ENCODE data around the gene CFAP410. TPM values are rescaled to one million over a fixed set of nuclear protein-coding genes. Genes with fewer than 3 reads are reported as not detected.

Gene CFAP410
- total and polyA plus RNA-seq, 2 of the 13 experiments (the other 11 are each of a cell fraction or from before 2014, with no cell fraction given): 8.0 to 20.1 TPM

GRCh38 chr21:44384968-44385367 lies 45.8 kb upstream of the CFAP410 start:
- BruUV-seq (replicated peaks): no TSS peak
- WGBS (ENCODE audit: low lambda C conversion rate): 0% methylated on average over 2 of the region's 2 CpGs
- H4K20me1 ChIP-seq (ENCODE audit: insufficient read depth, low read length): no peaks in the 10 kb centered on the region
- H2AFZ ChIP-seq (ENCODE audit: low read length): no peak overlapping the region
- no peak overlapping the region for H3K4me3 ChIP-seq (replicated peaks in 1 of 3; ENCODE audit: insufficient read depth in 1 of 3, low read depth in 2 of 3, low read length in 3 of 3)
- in situ Hi-C loops (cut with HindIII; ENCODE audit: extremely low pct_ligation_motif_present, low pct_unique_long_range_greater_than_20kb): no loop called here
- DNase-seq (ENCODE audit: low spot score) (no peak), FAIRE-seq (no peak), ATAC-seq (no peak)
- TF ChIP-seq TARDBP (CRISPR knock-in tag; IDR thresholded peaks at IDR 0.05): no peak
- no peaks in the 10 kb centered on the region for H3K4me1 ChIP-seq (ENCODE audit: insufficient read depth, low read length)
- H3K27ac ChIP-seq (ENCODE audit: extremely low read length, insufficient read depth, low read length): no peak overlapping the region
- intact Hi-C loops (cut with micrococcal nuclease; ENCODE audit: unreplicated experiment): no loop called here
- CTCF ChIA-PET (ENCODE audit: low intra/inter-chr PET ratio, low total read pairs): no interaction called here
- H3K4me2 ChIP-seq (ENCODE audit: low read depth, low read length): no peak overlapping the region
- H3K36me3 ChIP-seq (replicated peaks in 1 of 2; ENCODE audit: control insufficient read depth in 1 of 2, insufficient read depth in 2 of 2, low read length in 2 of 2): no peaks in the 10 kb centered on the region
- H3K9ac ChIP-seq (ENCODE audit: insufficient read depth, low read depth, low read length): no peak overlapping the region
- POLR2A ChIA-PET: no interaction called here
- H3K79me2 ChIP-seq (ENCODE audit: insufficient read depth, low read length): no peaks in the 10 kb centered on the region
- peaks cover 26% of the 10 kb centered on the region for H3K9me3 ChIP-seq (ENCODE audit: low read length)
- H3K27me3 ChIP-seq (ENCODE audit: control insufficient read depth in 1 of 2, insufficient read depth in 2 of 2, low read length in 2 of 2): peaks cover 0 to 10% of the 10 kb centered on the region in 2 experiments; a peak in 2 of 5 replicates

DNA sequence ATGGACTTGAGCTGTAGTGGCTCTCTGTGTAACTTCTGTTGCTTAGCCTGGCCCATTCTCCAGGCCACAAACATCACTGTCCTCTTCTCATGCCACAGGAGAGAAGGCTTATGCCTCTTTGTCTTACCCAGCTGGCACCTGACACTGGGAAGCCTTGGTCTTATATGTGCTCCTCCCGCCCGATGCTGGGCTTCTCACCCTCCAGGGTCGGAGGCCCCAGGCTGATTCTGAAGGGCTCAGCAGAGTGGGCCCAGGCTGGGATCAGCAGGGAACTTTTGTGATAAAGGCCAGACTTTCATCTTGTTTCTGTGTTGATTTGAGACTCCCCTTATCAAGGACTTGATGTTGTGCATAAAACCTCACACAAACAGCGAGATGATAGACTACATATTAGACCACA lies 44.0 kb upstream of the CFAP410 start:
- no TSS peak for BruUV-seq (replicated peaks)
- in situ Hi-C loops (cut with HindIII; ENCODE audit: extremely low pct_ligation_motif_present, low pct_unique_long_range_greater_than_20kb): no loop called here
- TF ChIP-seq HINFP (CRISPR knock-in tag; IDR thresholded peaks at IDR 0.05; ENCODE audit: low read depth): no peak
- no peak for TF ChIP-seq MAFF (IDR thresholded peaks at IDR 0.05; ENCODE audit: low read depth, low read length)
- no peak for TF ChIP-seq HNRNPK (IDR thresholded peaks at IDR 0.05; ENCODE audit: low read depth, low read length, poor library complexity, severe bottlenecking)
- TF ChIP-seq, protein P1, sequence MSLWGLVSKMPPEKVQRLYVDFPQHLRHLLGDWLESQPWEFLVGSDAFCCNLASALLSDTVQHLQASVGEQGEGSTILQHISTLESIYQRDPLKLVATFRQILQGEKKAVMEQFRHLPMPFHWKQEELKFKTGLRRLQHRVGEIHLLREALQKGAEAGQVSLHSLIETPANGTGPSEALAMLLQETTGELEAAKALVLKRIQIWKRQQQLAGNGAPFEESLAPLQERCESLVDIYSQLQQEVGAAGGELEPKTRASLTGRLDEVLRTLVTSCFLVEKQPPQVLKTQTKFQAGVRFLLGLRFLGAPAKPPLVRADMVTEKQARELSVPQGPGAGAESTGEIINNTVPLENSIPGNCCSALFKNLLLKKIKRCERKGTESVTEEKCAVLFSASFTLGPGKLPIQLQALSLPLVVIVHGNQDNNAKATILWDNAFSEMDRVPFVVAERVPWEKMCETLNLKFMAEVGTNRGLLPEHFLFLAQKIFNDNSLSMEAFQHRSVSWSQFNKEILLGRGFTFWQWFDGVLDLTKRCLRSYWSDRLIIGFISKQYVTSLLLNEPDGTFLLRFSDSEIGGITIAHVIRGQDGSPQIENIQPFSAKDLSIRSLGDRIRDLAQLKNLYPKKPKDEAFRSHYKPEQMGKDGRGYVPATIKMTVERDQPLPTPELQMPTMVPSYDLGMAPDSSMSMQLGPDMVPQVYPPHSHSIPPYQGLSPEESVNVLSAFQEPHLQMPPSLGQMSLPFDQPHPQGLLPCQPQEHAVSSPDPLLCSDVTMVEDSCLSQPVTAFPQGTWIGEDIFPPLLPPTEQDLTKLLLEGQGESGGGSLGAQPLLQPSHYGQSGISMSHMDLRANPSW (CRISPR knock-in tag; IDR thresholded peaks at IDR 0.05; ENCODE audit: borderline replicate concordance): no peak
- TF ChIP-seq ZNF44 (CRISPR knock-in tag; IDR thresholded peaks at IDR 0.05): no peak
- no peak for TF ChIP-seq ZNF383 (CRISPR knock-in tag; IDR thresholded peaks at IDR 0.05; ENCODE audit: borderline replicate concordance)
- no peak for TF ChIP-seq SSRP1 (CRISPR knock-in tag; IDR thresholded peaks at IDR 0.05)
- TF ChIP-seq DRAP1 (CRISPR knock-in tag; IDR thresholded peaks at IDR 0.05): no peak
- no peak for TF ChIP-seq ZNF782 (CRISPR knock-in tag; IDR thresholded peaks at IDR 0.05; ENCODE audit: borderline replicate concordance)
- TF ChIP-seq ZSCAN30 (CRISPR knock-in tag; IDR thresholded peaks at IDR 0.05): no peak
- no peak for TF ChIP-seq ZNF160 (CRISPR knock-in tag; IDR thresholded peaks at IDR 0.05)
- no peak for TF ChIP-seq ZBTB3 (CRISPR knock-in tag; IDR thresholded peaks at IDR 0.05; ENCODE audit: borderline replicate concordance, low read depth)
- no peak for TF ChIP-seq SP140L (CRISPR knock-in tag; IDR thresholded peaks at IDR 0.05; ENCODE audit: borderline replicate concordance)
- no peak for TF ChIP-seq KLF12 (CRISPR knock-in tag; IDR thresholded peaks at IDR 0.05; ENCODE audit: borderline replicate concordance)
- no peak for TF ChIP-seq HNF4A (CRISPR knock-in tag; IDR thresholded peaks at IDR 0.05)

More for the DNA sequence above, 44.0 kb upstream of the CFAP410 start:
- CTCF ChIA-PET (ENCODE audit: low intra/inter-chr PET ratio, low total read pairs): no interaction called here
- Histone ChIP-seq H3K79me2 (ENCODE audit: insufficient read depth, low read length) (no peaks in the 10 kb centered on the region), H3K4me2 (ENCODE audit: low read depth, low read length) (no peak overlapping the region), H3K4me1 (ENCODE audit: insufficient read depth, low read length) (no peaks in the 10 kb centered on the region), H3K27me3 (ENCODE audit: control insufficient read depth in 1 of 2, insufficient read depth in 2 of 2, low read length in 2 of 2) (peaks cover 6 to 28% of the 10 kb centered on the region in 2 experiments; a peak in 4 of 5 replicates), H2AFZ (ENCODE audit: low read length) (no peak overlapping the region), H4K20me1 (ENCODE audit: insufficient read depth, low read length) (no peaks in the 10 kb centered on the region), H3K36me3 (replicated peaks in 1 of 2; ENCODE audit: control insufficient read depth in 1 of 2, insufficient read depth in 2 of 2, low read length in 2 of 2) (no peaks in the 10 kb centered on the region), H3K9me3 (ENCODE audit: low read length) (peaks cover 25% of the 10 kb centered on the region), H3K4me3 (replicated peaks in 1 of 3; ENCODE audit: insufficient read depth in 1 of 3, low read depth in 2 of 3, low read length in 3 of 3) (no peak overlapping the region), H3K27ac (ENCODE audit: extremely low read length, insufficient read depth, low read length) (no peak overlapping the region), H3K9ac (ENCODE audit: insufficient read depth, low read depth, low read length) (no peak overlapping the region)
- intact Hi-C loops (cut with micrococcal nuclease; ENCODE audit: unreplicated experiment): no loop called here
- POLR2A ChIA-PET: no interaction called here
- ATAC-seq (no peak), DNase-seq (ENCODE audit: low spot score) (no peak), FAIRE-seq (no peak)
- 0% methylated on average over 4 of the region's 4 CpGs for WGBS (ENCODE audit: low lambda C conversion rate)
